ENCODE measurements around the gene PKN1. TPM values are rescaled to one million over a fixed set of nuclear protein-coding genes. Genes with fewer than 3 reads are reported as not detected.

The PKN1 gene
- total RNA-seq, 1 experiment from 2014 or later = 257 TPM

- peak; percentile 62 to 91 for DNase-seq
- peak overlapping the region; percentile 99 for H3K27ac ChIP-seq
- POLR2A ChIA-PET (ENCODE audit: unreplicated experiment) = interaction anchor here (0.6 to 1.2 kb wide), 5 partner anchors 13 to 870 kb away, joined by 5 to 39 read pairs (median 7); partner anchors contain the start of gene GIPC1
Observed at GRCh38 chr19:14510311-14511228, 77.5 kb downstream of the PKN1 start.

DNA sequence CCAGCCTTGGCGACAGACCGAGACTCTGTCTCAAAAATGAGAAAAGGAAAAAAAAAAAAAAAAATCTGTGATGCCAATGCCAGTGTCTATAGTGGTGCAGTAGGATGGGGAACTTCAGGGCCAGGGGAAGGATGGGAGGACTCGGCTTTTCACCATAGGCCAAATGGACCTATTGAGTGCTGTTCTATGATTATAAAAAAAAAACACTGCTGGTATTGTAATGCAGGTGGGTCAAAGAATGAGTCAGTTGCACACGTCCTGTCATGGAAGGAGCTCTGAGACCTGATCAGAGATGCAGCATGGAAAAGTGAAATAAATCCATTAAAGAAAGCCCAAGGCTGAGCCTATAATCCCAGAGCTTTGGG lies 78.1 kb downstream of the PKN1 start:
- H3K27me3 ChIP-seq (ENCODE audit: insufficient read depth, low read depth) = no peaks in the 10 kb centered on the region
- peak overlapping the region; percentile 99 for H3K27ac ChIP-seq
- H3K9me3 ChIP-seq (ENCODE audit: insufficient read depth, low read depth) = no peaks in the 10 kb centered on the region
- TF ChIP-seq CTCF (conservative IDR thresholded peaks at IDR 0.05) = no peak
- no peak for TF ChIP-seq EZH2 (IDR thresholded peaks at IDR 0.05; ENCODE audit: low read depth)
- peaks cover 42% of the 10 kb centered on the region for H3K79me2 ChIP-seq (ENCODE audit: low read depth)
- H3F3A ChIP-seq (ENCODE audit: insufficient read depth, low read depth) = peaks cover 98% of the 10 kb centered on the region
- peak overlapping the region; percentile 66 for H3K4me2 ChIP-seq
- H3K4me1 ChIP-seq (replicated peaks; ENCODE audit: insufficient read depth) = peaks cover 77% of the 10 kb centered on the region
- peaks cover 25% of the 10 kb centered on the region for H3K36me3 ChIP-seq (ENCODE audit: low read depth)
- H4K20me1 ChIP-seq (ENCODE audit: insufficient read depth) = peaks cover 21% of the 10 kb centered on the region
- no peaks in the 10 kb centered on the region for H3K9me2 ChIP-seq (ENCODE audit: insufficient read depth)
- no peak for DNase-seq
- no TSS peak for BruUV-seq (replicated peaks)
- ChIA-PET POLR2A (ENCODE audit: unreplicated experiment) (interaction anchor here (0.6 kb wide), 1 partner anchor 427 kb away, joined by 6 read pairs; no protein-coding TSS in a partner anchor), CTCF (interaction anchor here (0.6 kb wide), 1 partner anchor 25 kb away, joined by 4 read pairs; no protein-coding TSS in a partner anchor)
- peak overlapping the region; percentile 30; the same call in 1 of the 2 replicates for H3K4me3 ChIP-seq
- intact Hi-C loops (cut with micrococcal nuclease; ENCODE audit: unreplicated experiment) = loop anchor here (10.0 kb wide), 1 partner anchor 376 kb away; the partner anchor contains the start of gene ASF1B
- no peak overlapping the region for H2AFZ ChIP-seq

More at GRCh38 chr19:14510311-14511228, 77.5 kb downstream of the PKN1 start:
- Histone ChIP-seq H4K20me1 (ENCODE audit: insufficient read depth) (peaks cover 14% of the 10 kb centered on the region), H3F3A (ENCODE audit: insufficient read depth, low read depth) (peaks cover 95% of the 10 kb centered on the region), H3K79me2 (ENCODE audit: low read depth) (peaks cover 36% of the 10 kb centered on the region), H3K4me3 (peak overlapping the region; percentile 30; the same call in 1 of the 2 replicates), H3K36me3 (ENCODE audit: low read depth) (peaks cover 18% of the 10 kb centered on the region), H3K4me2 (peak overlapping the region; percentile 66), H3K9me3 (ENCODE audit: insufficient read depth, low read depth) (no peaks in the 10 kb centered on the region), H3K9me2 (ENCODE audit: insufficient read depth) (no peaks in the 10 kb centered on the region), H3K27me3 (ENCODE audit: insufficient read depth, low read depth) (no peaks in the 10 kb centered on the region), H3K4me1 (replicated peaks; ENCODE audit: insufficient read depth) (peaks cover 75% of the 10 kb centered on the region), H2AFZ (no peak overlapping the region)
- CTCF ChIA-PET = interaction anchor here (0.6 to 1.0 kb wide), 11 partner anchors 15 to 1316 kb away, joined by 3 to 13 read pairs (median 4); partner anchors contain the start of genes GIPC1 and NDUFB7
- BruUV-seq (replicated peaks) = no TSS peak
- intact Hi-C loops (cut with micrococcal nuclease; ENCODE audit: unreplicated experiment) = loop anchor here (10.0 kb wide), 1 partner anchor 376 kb away; the partner anchor contains the start of gene ASF1B
- TF ChIP-seq CTCF (conservative IDR thresholded peaks at IDR 0.05) = no peak; the same call in 1 of the 2 replicates
- TF ChIP-seq EZH2 (IDR thresholded peaks at IDR 0.05; ENCODE audit: low read depth) = no peak

DNA sequence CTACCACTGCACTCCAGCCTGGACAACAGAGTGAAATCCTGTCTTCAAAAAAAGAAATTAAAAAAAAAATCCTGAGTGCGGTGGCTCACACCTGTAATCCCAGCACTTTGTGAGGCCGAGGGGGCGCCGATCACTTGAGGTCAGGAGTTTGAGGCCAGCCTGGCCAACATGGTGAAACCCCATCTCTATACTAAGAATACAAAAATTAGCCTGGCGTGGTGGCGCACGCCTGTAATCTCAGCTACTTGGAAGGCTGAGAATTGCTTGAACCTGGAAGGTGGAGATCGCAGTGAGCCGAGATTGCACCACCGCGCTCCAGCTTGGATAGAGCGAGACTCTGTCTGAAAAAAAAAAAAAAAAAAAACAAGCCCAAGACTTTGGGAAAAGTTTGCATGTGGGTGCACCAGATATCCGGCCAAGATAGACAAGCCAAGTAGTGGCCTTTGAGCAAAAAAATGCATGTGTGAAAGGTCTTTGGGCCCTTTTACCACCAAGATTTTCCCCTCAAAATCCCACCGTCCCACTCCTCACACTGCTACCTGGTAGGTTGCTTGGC lies 79.4 kb downstream of the PKN1 start:
- H3K9me3 ChIP-seq (ENCODE audit: insufficient read depth, low read depth) = no peaks in the 10 kb centered on the region
- H3K4me2 ChIP-seq = no peak overlapping the region
- no peak overlapping the region for H2AFZ ChIP-seq
- no peaks in the 10 kb centered on the region for H3K9me2 ChIP-seq (ENCODE audit: insufficient read depth)
- no peak for TF ChIP-seq EZH2 (IDR thresholded peaks at IDR 0.05; ENCODE audit: low read depth)
- no peak for TF ChIP-seq CTCF (conservative IDR thresholded peaks at IDR 0.05)
- H3K27ac ChIP-seq = peak overlapping the region; percentile 99
- ChIA-PET CTCF (no interaction called here), POLR2A (ENCODE audit: unreplicated experiment) (interaction anchor here (0.7 kb wide), 1 partner anchor 762 kb away, joined by 36 read pairs; no protein-coding TSS in a partner anchor)
- H3K79me2 ChIP-seq (ENCODE audit: low read depth) = peaks cover 50% of the 10 kb centered on the region
- DNase-seq = no peak
- peaks cover 96% of the 10 kb centered on the region for H3F3A ChIP-seq (ENCODE audit: insufficient read depth, low read depth)
- H3K36me3 ChIP-seq (ENCODE audit: low read depth) = peaks cover 34% of the 10 kb centered on the region
- H3K27me3 ChIP-seq (ENCODE audit: insufficient read depth, low read depth) = no peaks in the 10 kb centered on the region
- intact Hi-C loops (cut with micrococcal nuclease; ENCODE audit: unreplicated experiment) = loop anchor here (10.0 kb wide), 1 partner anchor 378 kb away; the partner anchor contains the start of gene ASF1B
- peaks cover 64% of the 10 kb centered on the region for H3K4me1 ChIP-seq (replicated peaks; ENCODE audit: insufficient read depth)
- H4K20me1 ChIP-seq (ENCODE audit: insufficient read depth) = peaks cover 33% of the 10 kb centered on the region
- BruUV-seq (replicated peaks) = no TSS peak
- H3K4me3 ChIP-seq = no peak overlapping the region

Data from PC-9 (cell line).